SKM-1 treated with dmso at 0.1 percent for 144 hours (cell line): ENCODE measurements around the gene DARS1.
A peak's percentile ranks its signal among the peaks of the same experiment; 100 is the strongest.

Experiments used
- DNase-seq: peaks from one replicate; lab custom pipeline; 2025; ENCODE audit not compliant: unreplicated experiment; lab: John Stamatoyannopoulos, UW

The DARS1 gene

GRCh38 chr2:135948141-135948540 is 37.3 kb downstream of the DARS1 start:
- no peak for DNase-seq

GRCh38 chr2:135947483-135947882 is 37.9 kb downstream of the DARS1 start:
- no peak for DNase-seq

GRCh38 chr2:135945526-135945925 is 39.9 kb downstream of the DARS1 start:
- no peak for DNase-seq

GRCh38 chr2:135944625-135945024 is 40.8 kb downstream of the DARS1 start:
- no peak for DNase-seq

- DNase-seq, result no peak
Observed at GRCh38 chr2:135942936-135943688, 42.3 kb downstream of the DARS1 start.

- DNase-seq, result no peak
Observed at GRCh38 chr2:135936524-135936923, 48.9 kb downstream of the DARS1 start.

GRCh38 chr2:135935914-135936313 is 49.5 kb downstream of the DARS1 start:
- no peak for DNase-seq

GRCh38 chr2:135931776-135932443 is 53.5 kb downstream of the DARS1 start:
- peak; percentile 70 for DNase-seq

GRCh38 chr2:135926605-135927004 is 58.8 kb downstream of the DARS1 start:
- no peak for DNase-seq

- no peak for DNase-seq
Observed at GRCh38 chr2:135925571-135925970, 59.9 kb downstream of the DARS1 start.

- peak; percentile 25 for DNase-seq
Observed at GRCh38 chr2:135916207-135916606, 69.2 kb downstream of the DARS1 start.

- no peak for DNase-seq
Observed at GRCh38 chr2:135914485-135914884, 70.9 kb downstream of the DARS1 start.

GRCh38 chr2:135913727-135914365 is 71.6 kb downstream of the DARS1 start:
- peak; percentile 55 for DNase-seq

- no peak for DNase-seq
Observed at GRCh38 chr2:135909976-135910375, 75.5 kb downstream of the DARS1 start.

- no peak for DNase-seq
Observed at GRCh38 chr2:135905679-135906078, 79.7 kb downstream of the DARS1 start.

GRCh38 chr2:135904341-135904989 is 81.0 kb downstream of the DARS1 start:
- DNase-seq, result no peak

- no peak for DNase-seq
Observed at GRCh38 chr2:135903650-135904049, 81.8 kb downstream of the DARS1 start.

- DNase-seq, result no peak
Observed at GRCh38 chr2:135899567-135899966, 85.9 kb downstream of the DARS1 start.

GRCh38 chr2:135898234-135898786 is 87.1 kb downstream of the DARS1 start:
- no peak for DNase-seq

- DNase-seq, result no peak
Observed at GRCh38 chr2:135894930-135895329, 90.5 kb downstream of the DARS1 start.

- DNase-seq, result no peak
Observed at GRCh38 chr2:135893374-135893794, 92.0 kb downstream of the DARS1 start.
